Cardiac fibroblast (primary cell): ENCODE measurements around the gene ZNF888.
"Not testable (repeated sequence)": the region's sequence is repeated elsewhere in the genome, so short reads cannot be mapped to it uniquely, and the experiment has no call there.

ENCODE experiments used
- DNase-seq, 2 donors: peaks; one replicate each; pipeline versions ENCODE4 v3.0.0 to v3.0.0-alpha.2; 2010; ENCODE audit warnings: low read depth in 2 of 2
- H3K4me3 ChIP-seq, 2 donors: replicated peaks in 1 of 2; 1 replicate in 1 of 2; 2 replicates in 1 of 2; pipeline ENCODE4 v1.5.1; 2011; ENCODE audit warnings: low read depth in 2 of 2, low read length in 2 of 2, mild to moderate bottlenecking in 2 of 2, moderate library complexity in 1 of 2
- TF ChIP-seq, protein P1 (sequence below): IDR thresholded peaks from one replicate; pipeline ENCODE4 v1.5.1; 2011; ENCODE audit warnings: low read depth, mild to moderate bottlenecking, low read length, inconsistent platforms

Gene ZNF888

DNA sequence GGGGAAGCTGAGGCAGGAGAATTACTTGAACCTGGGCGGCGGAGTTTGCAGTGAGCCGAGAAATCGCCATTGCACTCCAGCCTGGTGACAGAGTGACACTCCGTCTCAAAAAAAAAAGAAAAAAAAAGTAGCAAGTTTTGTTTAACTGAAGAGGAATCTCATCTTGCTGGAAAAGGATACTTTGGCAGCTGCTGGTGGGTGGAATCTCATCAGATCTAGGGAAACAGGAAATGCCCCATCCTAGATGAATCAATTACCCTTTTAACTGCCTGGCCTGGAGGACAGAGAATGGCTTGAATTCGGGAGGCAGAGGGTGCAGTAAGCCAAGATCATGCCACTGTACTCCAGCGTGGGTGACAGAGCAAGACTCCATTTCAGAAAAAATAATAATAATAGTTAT, 34.2 kb downstream of the ZNF888 start:
- no peak overlapping the region for H3K4me3 ChIP-seq
- DNase-seq: no peak
- TF ChIP-seq, protein P1, sequence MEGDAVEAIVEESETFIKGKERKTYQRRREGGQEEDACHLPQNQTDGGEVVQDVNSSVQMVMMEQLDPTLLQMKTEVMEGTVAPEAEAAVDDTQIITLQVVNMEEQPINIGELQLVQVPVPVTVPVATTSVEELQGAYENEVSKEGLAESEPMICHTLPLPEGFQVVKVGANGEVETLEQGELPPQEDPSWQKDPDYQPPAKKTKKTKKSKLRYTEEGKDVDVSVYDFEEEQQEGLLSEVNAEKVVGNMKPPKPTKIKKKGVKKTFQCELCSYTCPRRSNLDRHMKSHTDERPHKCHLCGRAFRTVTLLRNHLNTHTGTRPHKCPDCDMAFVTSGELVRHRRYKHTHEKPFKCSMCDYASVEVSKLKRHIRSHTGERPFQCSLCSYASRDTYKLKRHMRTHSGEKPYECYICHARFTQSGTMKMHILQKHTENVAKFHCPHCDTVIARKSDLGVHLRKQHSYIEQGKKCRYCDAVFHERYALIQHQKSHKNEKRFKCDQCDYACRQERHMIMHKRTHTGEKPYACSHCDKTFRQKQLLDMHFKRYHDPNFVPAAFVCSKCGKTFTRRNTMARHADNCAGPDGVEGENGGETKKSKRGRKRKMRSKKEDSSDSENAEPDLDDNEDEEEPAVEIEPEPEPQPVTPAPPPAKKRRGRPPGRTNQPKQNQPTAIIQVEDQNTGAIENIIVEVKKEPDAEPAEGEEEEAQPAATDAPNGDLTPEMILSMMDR: no peak

DNA sequence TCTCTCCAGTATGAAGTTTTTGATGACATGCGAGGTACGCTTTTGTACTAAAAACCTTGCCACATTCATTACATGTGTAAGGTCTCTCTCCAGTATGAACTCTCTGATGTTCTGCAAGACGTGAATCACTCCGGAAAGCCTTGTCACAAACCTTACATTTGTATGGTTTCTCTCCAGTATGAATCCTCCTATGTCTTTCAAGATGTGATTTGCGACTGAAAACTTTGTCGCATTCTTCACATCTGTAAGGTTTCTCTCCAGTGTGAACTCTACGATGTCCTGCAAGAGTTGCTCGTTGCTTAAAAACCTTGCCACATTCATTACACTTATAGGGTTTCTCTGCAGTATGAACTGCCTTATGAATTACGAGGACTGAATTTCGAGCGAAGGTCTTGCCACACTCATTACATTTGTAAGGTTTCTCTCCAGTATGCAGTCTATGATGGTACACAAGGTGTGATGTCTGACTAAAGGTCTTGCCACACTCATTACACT, 42.3 kb downstream of the ZNF888 start:
- TF ChIP-seq, protein P1: no peak
- H3K4me3 ChIP-seq: no peak overlapping the region

DNA sequence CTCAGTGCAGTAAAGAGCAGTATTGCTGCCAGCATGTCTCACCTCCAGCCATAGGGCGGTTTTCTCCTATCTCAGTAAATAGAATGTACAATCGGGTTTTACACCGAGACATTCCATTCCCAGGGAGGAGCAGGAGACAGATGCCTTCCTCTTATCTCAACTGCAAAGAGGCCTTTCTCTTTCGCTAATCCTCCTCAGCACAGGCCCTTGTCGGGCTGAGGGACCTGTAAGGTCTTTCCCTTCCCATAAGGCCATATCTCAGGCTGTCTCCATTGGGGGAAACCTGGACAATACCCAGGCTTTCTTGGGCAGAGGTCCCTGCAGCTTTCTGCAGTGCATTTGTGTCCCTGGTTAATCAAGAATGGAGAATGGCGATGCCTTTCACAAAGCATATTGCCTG, 50.2 kb downstream of the ZNF888 start:
- H3K4me3 ChIP-seq, DNase-seq: not testable (repeated sequence)

More for the DNA sequence above, 42.3 kb downstream of the ZNF888 start:
- no peak for DNase-seq

DNA sequence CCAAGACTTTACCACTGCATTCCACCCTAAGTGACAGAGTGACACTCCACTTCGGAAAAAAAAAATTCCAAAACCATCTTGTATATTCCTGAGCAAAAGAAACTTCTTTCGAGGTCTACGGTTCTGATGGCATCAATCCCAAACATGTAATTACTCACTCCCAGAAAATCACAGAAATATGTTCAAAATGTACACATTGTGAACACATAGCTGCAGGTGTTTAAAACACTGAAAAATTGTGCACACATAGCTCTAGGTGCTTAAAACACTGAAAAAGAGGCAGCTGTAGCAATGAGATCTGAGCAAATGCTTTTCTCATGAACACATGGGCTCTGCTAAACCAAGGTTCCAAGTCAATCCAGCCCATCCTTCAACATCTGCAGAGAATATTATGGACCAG, 51.8 kb downstream of the ZNF888 start:
- no peak for DNase-seq
- no peak overlapping the region for H3K4me3 ChIP-seq
- TF ChIP-seq, protein P1: no peak

DNA sequence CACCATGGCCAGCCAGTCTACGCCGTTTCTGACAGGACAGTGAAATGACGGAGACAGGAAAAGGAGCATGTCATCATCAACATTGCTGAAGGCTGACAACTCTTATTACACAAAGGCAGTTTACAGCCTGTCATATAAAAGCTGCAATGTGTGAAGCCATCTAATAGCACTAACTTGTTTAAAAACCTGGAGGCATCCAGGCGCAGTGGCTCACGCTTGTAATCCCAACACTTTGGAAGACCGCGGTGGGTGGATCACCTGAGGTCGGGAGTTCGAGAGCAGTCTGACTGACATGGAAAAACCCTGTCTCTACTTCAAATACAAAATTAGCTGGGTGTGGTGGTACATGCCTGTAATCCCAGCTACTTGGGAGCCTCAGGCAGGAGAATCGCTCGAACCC, 55.2 kb downstream of the ZNF888 start:
- DNase-seq, H3K4me3 ChIP-seq: not testable (repeated sequence)

DNA sequence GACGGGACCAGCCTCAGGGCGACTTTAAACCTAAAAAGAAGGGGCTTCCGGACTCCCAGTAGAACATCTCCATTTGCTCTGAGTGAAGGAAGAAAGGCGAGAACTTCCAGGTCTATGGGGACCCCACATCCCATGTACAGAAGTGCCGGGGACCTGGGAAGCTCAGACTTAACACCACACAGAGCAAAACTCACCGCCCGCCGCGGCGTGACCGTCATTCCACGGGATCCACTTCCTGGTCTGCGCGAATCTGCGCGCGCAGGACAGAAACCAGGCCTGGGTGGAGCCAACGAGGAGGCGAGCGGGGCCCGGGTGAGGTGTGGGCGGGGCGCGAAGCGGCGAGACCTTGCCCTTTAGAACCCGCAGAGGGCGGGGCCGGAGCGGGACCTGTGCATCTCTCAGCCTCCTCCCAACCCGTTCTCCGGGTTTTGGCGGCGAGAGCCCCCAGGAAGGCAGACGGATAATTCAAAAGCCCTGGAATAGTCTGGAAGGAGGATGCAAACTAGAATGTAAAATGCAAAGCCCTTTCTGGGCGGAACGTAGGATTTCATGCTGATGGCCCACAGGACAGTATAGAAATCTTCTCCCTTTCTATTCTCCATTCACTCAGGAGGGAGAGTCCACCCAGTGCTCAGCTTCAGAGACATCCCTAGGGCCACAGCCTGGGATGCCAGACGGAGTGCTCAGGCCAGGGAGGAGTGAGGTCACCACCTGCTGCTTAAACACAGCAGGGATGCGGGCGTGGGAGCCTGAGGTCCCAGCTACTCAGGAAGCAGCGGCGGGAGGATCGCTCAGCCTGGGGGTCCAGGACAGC, 65.6 kb downstream of the ZNF888 start, which contains the start of gene ZNF468:
TSS of gene ZNF468 (minus strand) at position 242 of the 814 bp plus-strand sequence. CDS start 3,347 bp downstream, outside the sequence.
- peak within 1 kb of the TSS; percentile 63 to 64 for H3K4me3 ChIP-seq
- DNase-seq: peak; percentile 58 to 68

DNA sequence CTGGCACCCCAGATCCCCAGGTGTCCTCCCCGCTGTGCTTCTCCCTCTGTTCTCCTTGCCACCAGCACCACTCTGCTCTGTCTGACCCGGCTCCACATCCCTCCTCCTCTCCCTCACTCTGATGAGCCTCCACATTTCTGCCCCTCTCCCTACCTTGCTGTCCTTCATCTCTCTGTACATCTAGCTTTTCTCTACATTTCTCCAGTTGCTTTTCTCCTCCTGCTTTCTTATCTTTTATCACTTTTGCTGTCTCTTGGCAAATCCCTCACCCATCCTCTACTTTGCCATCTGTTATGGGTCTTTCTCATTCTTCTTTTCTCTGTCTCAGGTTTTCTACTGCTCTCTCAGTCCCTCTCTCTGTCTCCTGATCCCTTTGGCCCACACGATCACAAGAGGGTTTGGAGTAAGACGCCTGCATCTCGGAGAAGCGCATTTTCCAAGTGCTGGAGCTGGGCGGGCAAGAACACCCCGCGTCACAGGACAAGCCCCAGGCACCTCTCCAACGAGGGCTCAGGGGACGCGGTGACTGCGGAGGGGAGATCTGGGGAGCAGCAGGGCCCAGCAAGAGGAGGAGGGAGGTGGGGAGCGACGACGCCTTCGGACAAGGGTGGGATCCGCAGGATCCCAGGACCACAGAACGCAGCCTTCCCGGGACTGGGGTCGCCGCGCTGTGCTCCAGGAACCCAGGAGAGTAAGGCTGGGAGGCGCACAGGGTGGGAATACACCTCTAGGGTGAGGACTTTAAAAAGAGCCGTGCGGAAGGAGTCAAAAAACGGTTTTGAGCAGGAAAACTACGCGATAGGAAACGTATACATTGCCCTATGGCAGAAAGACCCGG, 66.5 kb downstream of the ZNF888 start:
- H3K4me3 ChIP-seq: peak overlapping the region; percentile 63 to 64
- DNase-seq: peak; percentile 26 to 35
